CD4-positive, alpha-beta T cell (primary cell): Measurements from ENCODE around the gene SLF2. TPM values are rescaled to one million over a fixed set of nuclear protein-coding genes. Genes with fewer than 3 reads are reported as not detected.

ENCODE experiments used
- ATAC-seq: fragments of 200-7000 bp; cut with Tn5 transposase; one replicate; pipeline ENCODE4 v1.10.0; 2022; ENCODE audit warnings: mild to moderate bottlenecking; ENCODE audit not compliant: poor library complexity
- CTCF ChIA-PET: fragments of 350-600 bp; sonication (Branson Sonifier 250); formaldehyde crosslinking; loops from one replicate; lab custom pipeline; 2021; ENCODE audit warnings: antibody characterized with exemption, inconsistent platforms; lab: Charles Lee
- POLR2A ChIA-PET: fragments of 350-600 bp; sonication (Branson Sonifier 250); formaldehyde crosslinking; loops from one replicate; lab custom pipeline; 2021; ENCODE audit warnings: antibody characterized with exemption, inconsistent platforms; lab: Charles Lee
- DNase-seq, 14 experiments: peaks; one replicate each; pipeline ENCODE4 v3.0.0-alpha.2; 2013 to 2020; ENCODE audit warnings: mixed read lengths in 2 of 14
- H3K27ac ChIP-seq, 2 donors: one replicate each; pipeline versions ENCODE4 v1.5.1 to v1.7.0; 2013; ENCODE audit warnings: low read length in 2 of 2, low read depth in 1 of 2, mild to moderate bottlenecking in 1 of 2
- H3K27me3 ChIP-seq, 2 experiments: 1 replicate in 1 of 2; 2 replicates in 1 of 2; pipeline versions ENCODE4 v1.6.1 to v1.7.0; 2013; ENCODE audit warnings: low read length in 2 of 2, control low read depth in 1 of 2, mild to moderate bottlenecking in 1 of 2, moderate library complexity in 1 of 2; ENCODE audit not compliant: insufficient read depth in 2 of 2, control insufficient read depth in 1 of 2
- H3K36me3 ChIP-seq: one replicate; pipeline ENCODE4 v1.6.1; 2013; ENCODE audit warnings: low read length, control low read depth; ENCODE audit not compliant: insufficient read depth
- H3K4me1 ChIP-seq: one replicate; pipeline ENCODE4 v1.6.1; 2013; ENCODE audit warnings: low read length, control low read depth; ENCODE audit not compliant: insufficient read depth
- H3K4me3 ChIP-seq: one replicate; pipeline ENCODE4 v1.5.1; 2013; ENCODE audit warnings: mild to moderate bottlenecking, low read length, moderate library complexity
- H3K9me3 ChIP-seq, 2 experiments: 1 replicate in 1 of 2; 2 replicates in 1 of 2; pipeline versions ENCODE4 v1.6.1 to v1.7.0; 2013; ENCODE audit warnings: low read length in 2 of 2, mild to moderate bottlenecking in 2 of 2, control low read depth in 1 of 2, moderate library complexity in 1 of 2; ENCODE audit not compliant: control insufficient read depth in 1 of 2, insufficient read depth in 1 of 2
- H3K27ac Mint-ChIP-seq: one replicate; pipeline ENCODE4 v1.8.0; 2020; ENCODE audit warnings: mixed read lengths
- H3K27me3 Mint-ChIP-seq: one replicate; pipeline ENCODE4 v1.8.0; 2021; ENCODE audit warnings: mixed read lengths
- H3K36me3 Mint-ChIP-seq: one replicate; pipeline ENCODE4 v1.8.0; 2021; ENCODE audit warnings: low read depth, mixed read lengths
- H3K4me1 Mint-ChIP-seq: one replicate; pipeline ENCODE4 v1.8.0; 2021; ENCODE audit warnings: low read depth, mixed read lengths
- H3K4me3 Mint-ChIP-seq: one replicate; pipeline ENCODE4 v1.8.0; 2020; ENCODE audit warnings: mild to moderate bottlenecking, mixed read lengths
- H3K9me3 Mint-ChIP-seq: one replicate; pipeline ENCODE4 v1.8.0; 2020; ENCODE audit warnings: mixed read lengths
- CTCF ChIP-seq: fragments of 200-600 bp; IDR thresholded peaks from one replicate; pipeline ENCODE4 v1.8.0; 2022; ENCODE audit warnings: antibody characterized with exemption, mild to moderate bottlenecking
- intact Hi-C, 2 experiments: fragments of 100-400 bp; cut with DNase I in 1 of 2; cut with micrococcal nuclease in 1 of 2; formaldehyde crosslinking; loops; one replicate each; pipeline versions ENCODE4 v1.15.1 to v1.9.0; 2023 to 2025; cut with DNase I, micrococcal nuclease
- total RNA-seq, 174 experiments: library from RNA in 2 of 174; stranded (reverse) in 2 of 174; gene quantifications; one replicate each; pipeline ENCODE4 v1.2.3 and lab custom pipeline; 2021 to 2026

The SLF2 gene
- total RNA-seq, 2 experiments from 2014 or later: 11.1 TPM

GRCh38 chr10:100864978-100865377 is 47.8 kb upstream of the SLF2 start:
- H3K27ac Mint-ChIP-seq: no peak overlapping the region
- H3K9me3 Mint-ChIP-seq: no peaks in the 10 kb centered on the region
- peaks cover 11 to 19% of the 10 kb centered on the region in 2 experiments for H3K27me3 ChIP-seq
- intact Hi-C loops: no loop called here
- no peaks in the 10 kb centered on the region for H3K4me1 ChIP-seq
- DNase-seq: no peak
- no peaks in the 10 kb centered on the region for H3K9me3 ChIP-seq
- no peaks in the 10 kb centered on the region for H3K4me1 Mint-ChIP-seq
- CTCF ChIA-PET: no interaction called here
- POLR2A ChIA-PET: no interaction called here
- H3K27me3 Mint-ChIP-seq: peaks cover 59% of the 10 kb centered on the region
- no peak for TF ChIP-seq CTCF
- H3K4me3 ChIP-seq: no peak overlapping the region
- H3K36me3 ChIP-seq: no peaks in the 10 kb centered on the region
- H3K36me3 Mint-ChIP-seq: no peaks in the 10 kb centered on the region
- no peak overlapping the region for H3K27ac ChIP-seq
- no peak overlapping the region for H3K4me3 Mint-ChIP-seq
- ATAC-seq: no peak

- no peaks in the 10 kb centered on the region for H3K36me3 Mint-ChIP-seq
- no peaks in the 10 kb centered on the region for H3K9me3 ChIP-seq
- no peaks in the 10 kb centered on the region for H3K4me1 Mint-ChIP-seq
- POLR2A ChIA-PET: no interaction called here
- no peak for DNase-seq
- no peaks in the 10 kb centered on the region for H3K9me3 Mint-ChIP-seq
- no peak overlapping the region for H3K4me3 ChIP-seq
- H3K27ac ChIP-seq: no peak overlapping the region
- no peak overlapping the region for H3K4me3 Mint-ChIP-seq
- intact Hi-C loops: no loop called here
- no peaks in the 10 kb centered on the region for H3K4me1 ChIP-seq
- no peak overlapping the region for H3K27ac Mint-ChIP-seq
- H3K27me3 Mint-ChIP-seq: peaks cover 51% of the 10 kb centered on the region
- peaks cover 9 to 13% of the 10 kb centered on the region in 2 experiments for H3K27me3 ChIP-seq
- no peak for TF ChIP-seq CTCF
- no peaks in the 10 kb centered on the region for H3K36me3 ChIP-seq
- CTCF ChIA-PET: no interaction called here
- no peak for ATAC-seq
Observed at GRCh38 chr10:100866010-100866409, 46.8 kb upstream of the SLF2 start.

- Histone ChIP-seq H3K27ac (no peak overlapping the region), H3K4me3 (no peak overlapping the region), H3K27me3 (peaks cover 9 to 13% of the 10 kb centered on the region in 2 experiments), H3K9me3 (no peaks in the 10 kb centered on the region), H3K36me3 (no peaks in the 10 kb centered on the region), H3K4me1 (no peaks in the 10 kb centered on the region)
- ATAC-seq (no peak), DNase-seq (no peak)
- H3K27ac Mint-ChIP-seq: no peak overlapping the region
- no peak for TF ChIP-seq CTCF
- intact Hi-C loops: no loop called here
- no peaks in the 10 kb centered on the region for H3K36me3 Mint-ChIP-seq
- H3K9me3 Mint-ChIP-seq: no peaks in the 10 kb centered on the region
- peaks cover 45% of the 10 kb centered on the region for H3K27me3 Mint-ChIP-seq
- POLR2A ChIA-PET: no interaction called here
- no peaks in the 10 kb centered on the region for H3K4me1 Mint-ChIP-seq
- no peak overlapping the region for H3K4me3 Mint-ChIP-seq
- CTCF ChIA-PET: no interaction called here
Observed at GRCh38 chr10:100866575-100867098, 46.1 kb upstream of the SLF2 start.
